ENCODE measurements around the gene NPHS1. TPM values are rescaled to one million over a fixed set of nuclear protein-coding genes. Genes with fewer than 3 reads are reported as not detected.

NPHS1 gene
- total and polyA plus RNA-seq, 5 donors from 2014 or later, result not detected

GRCh38 chr19:35833972-35834371 lies 18.3 kb downstream of the NPHS1 start:
- H3K27ac Mint-ChIP-seq, result no peak overlapping the region
- H3K36me3 Mint-ChIP-seq, result no peaks in the 10 kb centered on the region
- H3K9me3 Mint-ChIP-seq, result peaks cover 0 to 3% (median 0%) of the 10 kb centered on the region in 7 donors

DNA sequence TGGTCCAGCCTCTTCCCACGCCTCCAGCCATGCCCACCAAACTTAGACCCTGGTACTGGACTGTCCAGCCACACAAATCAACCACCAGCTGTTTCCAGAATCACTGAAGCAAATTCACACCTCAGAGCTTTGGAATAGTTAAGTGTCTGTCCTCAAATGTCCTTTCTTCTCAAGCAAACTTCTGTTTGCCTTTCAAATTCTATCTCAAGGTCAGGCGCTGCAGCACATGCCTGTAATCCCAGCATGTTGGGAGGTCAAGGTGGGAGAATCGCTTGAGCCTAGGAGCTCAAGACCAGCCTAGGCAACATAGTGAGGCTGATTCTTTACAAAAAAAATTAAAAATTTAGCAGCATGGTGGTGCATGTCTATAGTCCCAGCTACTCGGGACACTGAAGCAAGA lies 20.2 kb downstream of the NPHS1 start:
- Histone ChIP-seq H3K36me3 (ENCODE audit: control insufficient read depth, insufficient read depth, low read length) (no peaks in the 10 kb centered on the region), H3K27ac (ENCODE audit: insufficient read depth, low read length, poor library complexity, severe bottlenecking) (no peak overlapping the region), H3K27me3 (ENCODE audit: control insufficient read depth, insufficient read depth, low read length) (peaks cover 4% of the 10 kb centered on the region), H3K4me1 (ENCODE audit: control insufficient read depth, insufficient read depth, low read length, poor library complexity, severe bottlenecking) (no peaks in the 10 kb centered on the region), H3K4me3 (ENCODE audit: low read depth, low read length) (no peak overlapping the region), H3K9me3 (ENCODE audit: control insufficient read depth in 2 of 2, low read length in 2 of 2) (no peaks in the 10 kb centered on the region)
- Mint-ChIP-seq H3K9me3 (peaks cover 0 to 2% (median 0%) of the 10 kb centered on the region in 7 donors), H3K36me3 (no peaks in the 10 kb centered on the region), H3K27me3 (peaks cover 27% of the 10 kb centered on the region), H3K4me3 (no peak overlapping the region), H3K27ac (no peak overlapping the region), H3K4me1 (no peaks in the 10 kb centered on the region)
- ATAC-seq (ENCODE audit: low read depth in 2 of 2), result no peak
- DNase-seq, result no peak

More at GRCh38 chr19:35833972-35834371, 18.3 kb downstream of the NPHS1 start:
- Histone ChIP-seq H3K9me3 (ENCODE audit: control insufficient read depth in 2 of 2, low read length in 2 of 2) (peaks cover 2% of the 10 kb centered on the region in 2 experiments), H3K4me1 (ENCODE audit: control insufficient read depth, insufficient read depth, low read length, poor library complexity, severe bottlenecking) (no peaks in the 10 kb centered on the region), H3K4me3 (ENCODE audit: low read depth, low read length) (no peak overlapping the region), H3K36me3 (ENCODE audit: control insufficient read depth, insufficient read depth, low read length) (no peaks in the 10 kb centered on the region), H3K27me3 (ENCODE audit: control insufficient read depth, insufficient read depth, low read length) (peaks cover 5% of the 10 kb centered on the region), H3K27ac (ENCODE audit: insufficient read depth, low read length, poor library complexity, severe bottlenecking) (no peak overlapping the region)
- ATAC-seq (ENCODE audit: low read depth in 2 of 2) (no peak), DNase-seq (no peak)
- H3K4me1 Mint-ChIP-seq, result no peaks in the 10 kb centered on the region
- H3K4me3 Mint-ChIP-seq, result no peak overlapping the region
- H3K27me3 Mint-ChIP-seq, result peaks cover 27% of the 10 kb centered on the region

DNA sequence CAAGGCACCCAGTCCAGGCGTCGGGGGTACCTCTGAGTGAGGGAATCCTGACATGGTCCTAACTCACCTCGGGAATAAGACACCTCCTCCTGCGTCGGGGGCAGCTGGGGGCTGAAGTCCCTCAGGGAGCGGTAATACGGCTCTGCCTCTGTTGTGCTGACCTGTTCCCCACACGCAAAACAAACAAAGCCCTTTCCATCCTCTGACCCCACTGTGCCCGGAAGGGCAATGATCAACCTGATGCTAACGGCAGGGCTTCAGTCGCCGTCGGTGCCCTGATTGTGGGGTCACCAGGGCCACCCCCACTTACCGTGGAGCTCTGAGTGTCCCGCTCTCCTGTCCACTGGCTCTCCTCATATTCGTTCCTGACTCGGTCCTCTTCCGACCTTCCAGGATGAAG lies 21.3 kb downstream of the NPHS1 start:
- ATAC-seq (ENCODE audit: low read depth in 2 of 2) (no peak), DNase-seq (no peak)
- H3K27me3 Mint-ChIP-seq, result peaks cover 26% of the 10 kb centered on the region
- no peaks in the 10 kb centered on the region for H3K36me3 Mint-ChIP-seq
- H3K4me1 ChIP-seq (ENCODE audit: control insufficient read depth, insufficient read depth, low read length, poor library complexity, severe bottlenecking), result no peaks in the 10 kb centered on the region
- no peak overlapping the region for H3K4me3 Mint-ChIP-seq
- no peak overlapping the region for H3K4me3 ChIP-seq (ENCODE audit: low read depth, low read length)
- H3K36me3 ChIP-seq (ENCODE audit: control insufficient read depth, insufficient read depth, low read length), result no peaks in the 10 kb centered on the region
- no peaks in the 10 kb centered on the region for H3K9me3 ChIP-seq (ENCODE audit: control insufficient read depth in 2 of 2, low read length in 2 of 2)
- no peaks in the 10 kb centered on the region for H3K4me1 Mint-ChIP-seq
- peak overlapping the region in 1 of 3 donors; percentile 26 for H3K27ac Mint-ChIP-seq
- H3K9me3 Mint-ChIP-seq, result peaks cover 0 to 2% (median 0%) of the 10 kb centered on the region in 7 donors
- no peak overlapping the region for H3K27ac ChIP-seq (ENCODE audit: insufficient read depth, low read length, poor library complexity, severe bottlenecking)
- peaks cover 2% of the 10 kb centered on the region for H3K27me3 ChIP-seq (ENCODE audit: control insufficient read depth, insufficient read depth, low read length)

GRCh38 chr19:35828692-35829301 lies 23.5 kb downstream of the NPHS1 start:
- ATAC-seq (ENCODE audit: low read depth in 2 of 2) (no peak), DNase-seq (peak in 2 of 3 donors; percentile 36 to 48)
- no peaks in the 10 kb centered on the region for H3K36me3 Mint-ChIP-seq
- H3K4me3 Mint-ChIP-seq, result no peak overlapping the region
- Histone ChIP-seq H3K36me3 (ENCODE audit: control insufficient read depth, insufficient read depth, low read length) (no peaks in the 10 kb centered on the region), H3K4me1 (ENCODE audit: control insufficient read depth, insufficient read depth, low read length, poor library complexity, severe bottlenecking) (no peaks in the 10 kb centered on the region), H3K4me3 (ENCODE audit: low read depth, low read length) (no peak overlapping the region), H3K27ac (ENCODE audit: insufficient read depth, low read length, poor library complexity, severe bottlenecking) (no peak overlapping the region), H3K9me3 (ENCODE audit: control insufficient read depth in 2 of 2, low read length in 2 of 2) (no peaks in the 10 kb centered on the region), H3K27me3 (ENCODE audit: control insufficient read depth, insufficient read depth, low read length) (peaks cover 2% of the 10 kb centered on the region)
- peaks cover 0 to 2% (median 0%) of the 10 kb centered on the region in 7 donors for H3K9me3 Mint-ChIP-seq
- peaks cover 12% of the 10 kb centered on the region for H3K27me3 Mint-ChIP-seq
- H3K27ac Mint-ChIP-seq, result no peak overlapping the region
- H3K4me1 Mint-ChIP-seq, result no peaks in the 10 kb centered on the region

DNA sequence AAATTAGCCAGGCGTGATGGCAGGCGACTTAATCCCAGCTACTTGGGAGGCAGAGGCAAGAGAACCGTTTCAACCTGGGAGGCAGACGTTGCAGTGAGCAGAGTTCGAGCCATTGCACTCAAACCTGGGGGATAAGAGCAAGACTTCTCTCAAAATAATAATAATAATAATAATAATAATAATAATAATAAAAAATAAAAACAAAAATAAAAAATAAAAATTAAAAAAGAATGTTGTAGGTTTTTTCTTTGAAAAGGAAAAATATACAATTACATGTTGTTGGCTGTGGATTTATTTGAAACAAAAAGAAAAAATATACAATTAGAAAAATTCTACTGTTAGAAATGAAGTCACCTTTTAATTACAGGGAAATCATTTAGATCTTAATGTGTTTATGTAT lies 28.2 kb downstream of the NPHS1 start:
- DNase-seq (no peak), ATAC-seq (ENCODE audit: low read depth in 2 of 2) (no peak)
- Histone ChIP-seq H3K9me3 (ENCODE audit: control insufficient read depth in 2 of 2, low read length in 2 of 2) (no peaks in the 10 kb centered on the region), H3K4me1 (ENCODE audit: control insufficient read depth, insufficient read depth, low read length, poor library complexity, severe bottlenecking) (no peaks in the 10 kb centered on the region), H3K36me3 (ENCODE audit: control insufficient read depth, insufficient read depth, low read length) (no peaks in the 10 kb centered on the region), H3K27ac (ENCODE audit: insufficient read depth, low read length, poor library complexity, severe bottlenecking) (no peak overlapping the region), H3K27me3 (ENCODE audit: control insufficient read depth, insufficient read depth, low read length) (peaks cover 4% of the 10 kb centered on the region), H3K4me3 (ENCODE audit: low read depth, low read length) (no peak overlapping the region)
- Mint-ChIP-seq H3K4me1 (no peaks in the 10 kb centered on the region), H3K4me3 (no peak overlapping the region), H3K27ac (peak overlapping the region in 1 of 3 donors; percentile 25), H3K27me3 (peaks cover 10% of the 10 kb centered on the region), H3K36me3 (no peaks in the 10 kb centered on the region), H3K9me3 (peaks cover 0 to 2% (median 0%) of the 10 kb centered on the region in 7 donors)

DNA sequence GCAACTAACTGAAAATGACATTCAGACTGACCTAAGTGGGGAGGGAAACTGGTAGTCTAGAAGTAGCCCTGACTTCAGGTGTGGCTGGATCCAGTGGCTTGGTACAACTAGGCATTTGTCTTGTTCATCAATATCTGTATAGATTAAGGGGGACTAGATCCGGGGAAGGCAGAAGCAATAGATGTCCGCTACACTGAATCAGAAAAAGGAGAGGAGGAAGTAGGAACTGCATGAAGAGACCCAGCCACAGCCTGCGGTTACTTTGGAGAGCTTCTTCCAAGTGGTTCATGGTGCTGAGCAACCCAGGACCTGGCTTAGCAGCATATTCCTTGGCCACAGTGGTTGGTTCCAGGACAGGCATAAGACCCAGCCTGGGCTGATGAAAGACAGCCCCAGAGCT lies 29.7 kb downstream of the NPHS1 start:
- H3K9me3 Mint-ChIP-seq, result peaks cover 0 to 3% (median 0%) of the 10 kb centered on the region in 7 donors
- H3K27ac Mint-ChIP-seq, result no peak overlapping the region
- H3K4me1 ChIP-seq (ENCODE audit: control insufficient read depth, insufficient read depth, low read length, poor library complexity, severe bottlenecking), result no peaks in the 10 kb centered on the region
- H3K27me3 Mint-ChIP-seq, result peaks cover 17% of the 10 kb centered on the region
- H3K36me3 ChIP-seq (ENCODE audit: control insufficient read depth, insufficient read depth, low read length), result no peaks in the 10 kb centered on the region
- no peak overlapping the region for H3K4me3 ChIP-seq (ENCODE audit: low read depth, low read length)
- no peaks in the 10 kb centered on the region for H3K9me3 ChIP-seq (ENCODE audit: control insufficient read depth in 2 of 2, low read length in 2 of 2)
- peaks cover 4% of the 10 kb centered on the region for H3K27me3 ChIP-seq (ENCODE audit: control insufficient read depth, insufficient read depth, low read length)
- H3K4me3 Mint-ChIP-seq, result no peak overlapping the region
- H3K4me1 Mint-ChIP-seq, result no peaks in the 10 kb centered on the region
- ATAC-seq (ENCODE audit: low read depth in 2 of 2), result no peak
- no peak for DNase-seq
- no peak overlapping the region for H3K27ac ChIP-seq (ENCODE audit: insufficient read depth, low read length, poor library complexity, severe bottlenecking)
- H3K36me3 Mint-ChIP-seq, result no peaks in the 10 kb centered on the region

DNA sequence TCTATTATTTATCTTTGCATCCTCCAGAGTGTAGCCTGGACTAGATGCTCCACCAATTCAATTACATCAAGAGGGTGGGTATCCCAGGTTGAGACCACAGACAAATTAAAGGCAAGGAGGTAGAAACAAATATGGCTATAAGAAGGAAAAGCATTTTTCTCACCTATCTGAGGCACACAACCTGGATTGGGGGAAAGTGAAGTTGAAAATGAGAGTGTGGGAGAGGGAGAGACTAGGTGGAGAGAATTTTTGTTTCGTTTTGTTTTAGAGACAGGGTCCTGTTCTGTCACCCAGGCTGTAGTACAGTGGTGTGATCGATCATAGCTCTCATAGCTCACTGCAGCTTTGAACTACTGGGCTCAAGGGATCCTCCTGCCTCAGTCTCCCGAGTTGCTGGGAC lies 33.9 kb downstream of the NPHS1 start:
- Histone ChIP-seq H3K36me3 (ENCODE audit: control insufficient read depth, insufficient read depth, low read length) (no peaks in the 10 kb centered on the region), H3K27ac (ENCODE audit: insufficient read depth, low read length, poor library complexity, severe bottlenecking) (no peak overlapping the region), H3K9me3 (ENCODE audit: control insufficient read depth in 2 of 2, low read length in 2 of 2) (no peaks in the 10 kb centered on the region), H3K27me3 (ENCODE audit: control insufficient read depth, insufficient read depth, low read length) (peaks cover 4% of the 10 kb centered on the region), H3K4me3 (ENCODE audit: low read depth, low read length) (no peak overlapping the region), H3K4me1 (ENCODE audit: control insufficient read depth, insufficient read depth, low read length, poor library complexity, severe bottlenecking) (no peaks in the 10 kb centered on the region)
- Mint-ChIP-seq H3K27ac (no peak overlapping the region), H3K9me3 (peaks cover 0 to 3% (median 0%) of the 10 kb centered on the region in 7 donors), H3K4me1 (no peaks in the 10 kb centered on the region), H3K4me3 (no peak overlapping the region), H3K36me3 (no peaks in the 10 kb centered on the region), H3K27me3 (peaks cover 19% of the 10 kb centered on the region)
- ATAC-seq (ENCODE audit: low read depth in 2 of 2) (no peak), DNase-seq (no peak)

- H3K4me1 Mint-ChIP-seq, result no peaks in the 10 kb centered on the region
- DNase-seq (no peak), ATAC-seq (ENCODE audit: low read depth in 2 of 2) (no peak)
- Histone ChIP-seq H3K36me3 (ENCODE audit: control insufficient read depth, insufficient read depth, low read length) (no peaks in the 10 kb centered on the region), H3K27ac (ENCODE audit: insufficient read depth, low read length, poor library complexity, severe bottlenecking) (no peak overlapping the region), H3K4me1 (ENCODE audit: control insufficient read depth, insufficient read depth, low read length, poor library complexity, severe bottlenecking) (no peaks in the 10 kb centered on the region), H3K27me3 (ENCODE audit: control insufficient read depth, insufficient read depth, low read length) (no peaks in the 10 kb centered on the region), H3K9me3 (ENCODE audit: control insufficient read depth in 2 of 2, low read length in 2 of 2) (no peaks in the 10 kb centered on the region), H3K4me3 (ENCODE audit: low read depth, low read length) (no peak overlapping the region)
- peaks cover 0 to 3% (median 0%) of the 10 kb centered on the region in 7 donors for H3K9me3 Mint-ChIP-seq
- peaks cover 19% of the 10 kb centered on the region for H3K27me3 Mint-ChIP-seq
- H3K27ac Mint-ChIP-seq, result no peak overlapping the region
- no peak overlapping the region for H3K4me3 Mint-ChIP-seq
- H3K36me3 Mint-ChIP-seq, result no peaks in the 10 kb centered on the region
Observed at GRCh38 chr19:35816846-35817245, 35.5 kb downstream of the NPHS1 start.
